ENCODE data around the gene MYH9. TPM values are rescaled to one million over a fixed set of nuclear protein-coding genes. Genes with fewer than 3 reads are reported as not detected.

The MYH9 gene
- total RNA-seq, 4 donors from 2014 or later = 304 to 366 (median 322) TPM

GRCh38 chr22:36351921-36352802, 35.6 kb downstream of the MYH9 start:
- TF ChIP-seq POLR2A (IDR thresholded peaks at IDR 0.05) (peak; percentile 7 to 9), EP300 (IDR thresholded peaks at IDR 0.05) (no peak), POLR2AphosphoS5 (IDR thresholded peaks at IDR 0.05) (peak; percentile 71)
- ATAC-seq = peak; percentile 23
- Histone ChIP-seq H3K27ac (peak overlapping the region; percentile 95 to 100 (median 99)), H3K4me3 (peak overlapping the region in 1 of 2 donors; percentile 8), H3K27me3 (no peaks in the 10 kb centered on the region), H3K4me1 (peaks cover 26 to 99% (median 71%) of the 10 kb centered on the region in 3 donors), H3K36me3 (peaks cover 0 to 6% of the 10 kb centered on the region in 2 donors), H3K9me3 (no peaks in the 10 kb centered on the region)
- 40 to 43% methylated on average over 1 of the region's 22 CpGs for WGBS, 2 donors (ENCODE audit: low coverage in 1 of 2)

GRCh38 chr22:36350751-36351594, 36.8 kb downstream of the MYH9 start:
- peak overlapping the region; percentile 95 to 100 (median 99) for H3K27ac ChIP-seq
- H3K27me3 ChIP-seq = no peaks in the 10 kb centered on the region
- WGBS, 2 donors (ENCODE audit: low coverage in 1 of 2) = 20 to 44% methylated on average over 1 to 3 of the region's 14 CpGs
- H3K4me1 ChIP-seq = peaks cover 23 to 99% (median 66%) of the 10 kb centered on the region in 3 donors
- H3K9me3 ChIP-seq = no peaks in the 10 kb centered on the region
- H3K4me3 ChIP-seq = peak overlapping the region in 1 of 2 donors; percentile 8
- ATAC-seq = no peak
- TF ChIP-seq POLR2A (IDR thresholded peaks at IDR 0.05) (no peak), POLR2AphosphoS5 (IDR thresholded peaks at IDR 0.05) (peak; percentile 35), EP300 (IDR thresholded peaks at IDR 0.05) (no peak), CTCF (IDR thresholded peaks at IDR 0.05) (peak in 3 of 4 experiments; percentile 17 to 22 (median 21))
- H3K36me3 ChIP-seq = peaks cover 0 to 18% of the 10 kb centered on the region in 2 donors

- 58 to 63% methylated on average over 2 of the region's 2 CpGs for WGBS, 2 donors (ENCODE audit: low coverage in 1 of 2)
Measured at GRCh38 chr22:36349726-36350125, 38.0 kb downstream of the MYH9 start.

GRCh38 chr22:36348760-36349159, 39.0 kb downstream of the MYH9 start:
- Histone ChIP-seq H3K4me3 (no peak overlapping the region), H3K36me3 (peaks cover 0 to 34% of the 10 kb centered on the region in 2 donors), H3K27me3 (no peaks in the 10 kb centered on the region), H3K27ac (peak overlapping the region; percentile 95 to 100 (median 99)), H3K9me3 (no peaks in the 10 kb centered on the region), H3K4me1 (peaks cover 16 to 99% (median 59%) of the 10 kb centered on the region in 3 donors)
- no peak for ATAC-seq
- WGBS, 2 donors (ENCODE audit: low coverage in 1 of 2) = 40 to 71% methylated on average over 2 to 4 of the region's 14 CpGs
- TF ChIP-seq POLR2AphosphoS5 (IDR thresholded peaks at IDR 0.05) (no peak), POLR2A (IDR thresholded peaks at IDR 0.05) (no peak), CTCF (IDR thresholded peaks at IDR 0.05) (no peak), EP300 (IDR thresholded peaks at IDR 0.05) (no peak)

More at GRCh38 chr22:36349726-36350125, 38.0 kb downstream of the MYH9 start:
- Histone ChIP-seq H3K4me1 (peaks cover 20 to 99% (median 59%) of the 10 kb centered on the region in 3 donors), H3K27ac (peak overlapping the region; percentile 95 to 100 (median 99)), H3K4me3 (no peak overlapping the region), H3K9me3 (no peaks in the 10 kb centered on the region), H3K27me3 (no peaks in the 10 kb centered on the region), H3K36me3 (peaks cover 0 to 27% of the 10 kb centered on the region in 2 donors)
- ATAC-seq = no peak
- no peak for TF ChIP-seq EP300 (IDR thresholded peaks at IDR 0.05)
- no peak for TF ChIP-seq POLR2A (IDR thresholded peaks at IDR 0.05)
- TF ChIP-seq POLR2AphosphoS5 (IDR thresholded peaks at IDR 0.05) = no peak
- TF ChIP-seq CTCF (IDR thresholded peaks at IDR 0.05) = no peak

GRCh38 chr22:36347094-36347493, 40.7 kb downstream of the MYH9 start:
- H3K4me1 ChIP-seq = peaks cover 15 to 99% (median 56%) of the 10 kb centered on the region in 3 donors
- peak overlapping the region; percentile 65 to 100 (median 100) for H3K27ac ChIP-seq
- TF ChIP-seq POLR2AphosphoS5 (IDR thresholded peaks at IDR 0.05) = peak; percentile 4
- no peak for TF ChIP-seq POLR2A (IDR thresholded peaks at IDR 0.05)
- no peaks in the 10 kb centered on the region for H3K9me3 ChIP-seq
- WGBS, 2 donors (ENCODE audit: low coverage in 1 of 2) = 30 to 47% methylated on average over 2 to 5 of the region's 5 CpGs
- peaks cover 0 to 45% of the 10 kb centered on the region in 2 donors for H3K36me3 ChIP-seq
- H3K4me3 ChIP-seq = no peak overlapping the region
- no peaks in the 10 kb centered on the region for H3K27me3 ChIP-seq
- ATAC-seq = no peak
